HG03460 (cell line): Measurements from ENCODE around the gene POLD2.

Source experiments
- ATAC-seq: cut with Tn5 transposase; IDR thresholded peaks from one replicate; pipeline ENCODE4 v1.9.1; 2021; ENCODE audit not compliant: unreplicated experiment

Gene POLD2

GRCh38 chr7:44066494-44067063 is 56.8 kb downstream of the POLD2 start:
- no peak for ATAC-seq

GRCh38 chr7:44066111-44066460 is 57.3 kb downstream of the POLD2 start:
- ATAC-seq = no peak

- ATAC-seq = no peak
Measured at GRCh38 chr7:44065431-44066110, 57.8 kb downstream of the POLD2 start, which contains the start of gene PGAM2. PGAM2 (minus strand) TSS chr7:44065567; CDS start chr7:44065529, 38 bp downstream.

- ATAC-seq = no peak
Measured at GRCh38 chr7:44064791-44065430, 58.4 kb downstream of the POLD2 start.
